Glomerular endothelial cell (primary cell): ENCODE data around the gene MYOG. TPM values are rescaled to one million over a fixed set of nuclear protein-coding genes. Genes with fewer than 3 reads are reported as not detected.

Experiments
- DNase-seq: peaks from one replicate; pipeline ENCODE4 v3.0.0-alpha.2; 2011; ENCODE audit warnings: low read depth, low spot score; ENCODE audit errors: extremely low read depth
- total RNA-seq: library from RNA; depleted of rRNA; stranded (reverse); fragments of >200 nt; gene quantifications from 2 replicates; pipeline ENCODE4 v1.2.3, GENCODE V29; 2015

The MYOG gene
- not detected in 2 replicates for total RNA-seq

GRCh38 chr1:203085528-203086406 lies at the start of gene MYOG:
MYOG (minus strand) TSS chr1:203086012; CDS start chr1:203085961, 51 bp downstream.
- no peak for DNase-seq

- no peak for DNase-seq
Measured at GRCh38 chr1:203133970-203134725, 48.3 kb upstream of the MYOG start.

GRCh38 chr1:203131548-203132200 lies 45.9 kb upstream of the MYOG start:
- no peak for DNase-seq

DNA sequence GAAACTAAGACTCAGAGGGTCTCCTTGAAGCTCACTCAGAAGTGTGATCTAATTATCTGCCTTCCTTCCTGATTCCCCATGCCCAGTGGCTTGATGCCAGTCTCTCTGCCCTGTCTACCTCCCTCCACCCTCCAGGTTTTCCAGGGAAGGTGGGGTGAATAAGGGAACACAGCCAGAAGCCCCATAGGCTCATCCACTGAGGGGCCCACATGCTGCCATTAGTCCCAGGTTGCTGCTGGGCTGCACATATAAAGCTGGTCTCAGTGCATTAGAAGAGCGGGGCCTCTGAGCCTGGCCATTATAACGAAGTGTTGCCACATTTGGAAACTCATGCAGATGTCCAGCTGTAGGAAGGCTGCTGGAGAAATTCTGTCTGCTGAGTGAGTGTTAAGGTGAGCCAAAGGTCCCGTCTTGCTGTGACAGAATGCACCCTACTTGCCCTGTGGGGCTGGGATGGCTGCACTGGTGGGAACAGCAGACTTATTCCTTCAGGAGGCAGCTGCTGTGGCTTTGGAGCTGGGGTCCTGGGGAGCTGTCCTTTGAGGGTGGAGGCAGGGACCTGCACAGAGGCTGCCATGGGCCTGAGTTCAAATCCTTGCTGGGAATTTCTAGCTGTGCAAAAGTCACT lies 44.7 kb upstream of the MYOG start:
- no peak for DNase-seq

- DNase-seq = no peak
Measured at GRCh38 chr1:203129501-203130231, 43.9 kb upstream of the MYOG start.

- no peak for DNase-seq
Measured at GRCh38 chr1:203128716-203129500, 43.1 kb upstream of the MYOG start.

- no peak for DNase-seq
Measured at GRCh38 chr1:203128431-203128715, 42.6 kb upstream of the MYOG start.

- DNase-seq = no peak
Measured at GRCh38 chr1:203127666-203128430, 42.0 kb upstream of the MYOG start, which contains the start of gene ADORA1. ADORA1 (plus strand) TSS chr1:203127726; CDS start chr1:203128842, 1,116 bp downstream.

GRCh38 chr1:203126866-203127665 lies 41.3 kb upstream of the MYOG start:
- DNase-seq = no peak

DNA sequence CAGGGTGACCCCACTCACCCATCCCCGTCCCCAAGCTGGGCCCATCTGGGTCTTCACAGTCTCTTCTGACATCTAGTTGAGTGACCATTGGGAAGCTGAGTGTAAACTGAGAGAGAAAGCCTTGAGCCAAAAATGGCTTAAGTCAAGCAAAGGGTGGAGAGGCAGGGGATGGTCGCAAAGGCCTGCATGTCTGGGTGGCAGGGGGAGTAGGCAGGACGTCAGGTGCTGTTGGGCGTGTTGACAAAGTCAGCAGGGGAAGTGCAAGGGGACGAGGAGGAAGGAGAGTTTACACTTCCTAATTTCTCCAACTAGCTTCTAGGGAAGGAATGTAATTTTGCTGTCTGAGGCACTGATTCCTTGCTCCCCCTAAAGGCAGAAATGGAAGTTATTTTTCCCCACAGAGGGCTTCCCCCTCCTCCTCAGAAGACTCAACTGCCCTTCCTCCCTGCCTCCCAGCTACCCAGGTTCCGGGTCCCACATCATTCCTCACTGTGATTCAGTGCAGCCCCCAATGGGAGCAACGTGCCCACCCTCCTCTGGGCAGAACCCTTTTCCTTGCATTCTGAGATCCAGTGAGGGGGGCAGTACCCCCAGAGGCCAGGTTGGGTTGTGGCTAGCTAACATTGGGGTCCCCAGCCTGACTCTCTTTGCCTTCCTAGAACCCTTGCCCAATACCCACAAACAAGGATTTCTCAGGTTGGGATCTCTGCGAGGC lies 40.5 kb upstream of the MYOG start:
- DNase-seq = no peak

GRCh38 chr1:203124546-203125317 lies 38.9 kb upstream of the MYOG start:
- DNase-seq = no peak

GRCh38 chr1:203124011-203124410 lies 38.2 kb upstream of the MYOG start:
- DNase-seq = no peak

GRCh38 chr1:203122159-203122558 lies 36.3 kb upstream of the MYOG start:
- DNase-seq = no peak

DNA sequence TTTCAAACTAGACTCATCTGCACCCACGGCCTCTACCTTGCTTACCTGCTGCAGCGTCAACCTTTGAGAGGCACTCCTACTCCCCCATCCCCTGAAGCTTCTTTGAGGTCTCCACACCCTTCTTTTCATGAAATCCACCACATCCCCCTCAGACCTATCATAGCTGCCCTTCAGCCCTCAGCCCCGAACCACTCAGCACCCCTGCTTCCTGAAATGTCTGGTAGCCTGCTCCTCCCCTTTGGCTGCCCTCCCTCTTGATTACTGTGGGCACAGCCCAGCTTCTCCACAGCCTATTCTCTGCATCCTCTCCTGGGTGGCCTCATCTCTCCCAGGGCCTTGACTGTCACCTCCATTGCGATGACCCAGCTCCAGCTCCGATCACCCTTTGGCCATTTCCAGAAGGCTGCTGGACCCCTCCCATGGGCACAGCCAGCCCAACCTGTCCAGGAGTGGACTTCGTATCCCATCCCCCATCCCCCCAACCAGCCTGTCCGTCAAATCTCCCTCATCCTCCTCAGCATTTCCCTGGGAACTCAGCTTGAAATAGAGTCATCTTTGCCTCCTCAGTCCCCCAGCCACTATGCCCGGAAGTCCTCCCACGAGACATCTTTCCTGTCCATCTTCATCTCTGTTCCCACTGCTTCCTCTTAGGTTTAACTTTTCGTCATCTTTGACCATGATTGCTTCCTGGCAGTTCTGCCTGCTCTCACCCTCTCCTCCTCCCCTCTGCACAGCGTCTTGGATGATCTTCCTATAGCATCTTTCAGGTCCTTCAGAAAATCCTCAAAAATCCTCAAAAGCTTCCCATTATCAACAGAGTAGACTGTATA lies 35.6 kb upstream of the MYOG start:
- no peak for DNase-seq

GRCh38 chr1:203120325-203121153 lies 34.7 kb upstream of the MYOG start:
- DNase-seq = no peak
